NCI-H1436 (cell line): ENCODE measurements around the gene AMOTL1.

ENCODE experiments used
- DNase-seq: peaks from one replicate; lab custom pipeline; 2025; lab: John Stamatoyannopoulos, UW

AMOTL1 gene

DNA sequence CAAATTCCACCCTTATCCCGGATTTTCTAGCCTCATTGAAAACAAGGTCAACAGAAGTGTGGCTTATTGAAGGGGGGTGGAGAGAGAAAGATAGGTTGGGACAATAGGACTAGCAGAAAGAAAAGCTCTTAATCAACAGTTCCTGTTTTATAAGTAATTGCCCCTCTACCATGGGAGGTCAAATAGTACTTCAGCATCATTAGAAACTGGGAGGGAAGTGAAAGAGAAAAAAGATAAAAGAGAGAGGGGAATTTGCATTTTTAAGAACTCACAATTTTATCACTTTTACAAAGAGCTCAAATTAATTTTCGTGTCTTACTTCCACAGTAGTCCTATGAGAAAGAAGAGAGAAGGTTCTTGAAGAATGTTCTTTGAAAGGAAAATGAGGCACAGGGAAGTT is 89.2 kb downstream of the AMOTL1 start:
- DNase-seq: no peak

DNA sequence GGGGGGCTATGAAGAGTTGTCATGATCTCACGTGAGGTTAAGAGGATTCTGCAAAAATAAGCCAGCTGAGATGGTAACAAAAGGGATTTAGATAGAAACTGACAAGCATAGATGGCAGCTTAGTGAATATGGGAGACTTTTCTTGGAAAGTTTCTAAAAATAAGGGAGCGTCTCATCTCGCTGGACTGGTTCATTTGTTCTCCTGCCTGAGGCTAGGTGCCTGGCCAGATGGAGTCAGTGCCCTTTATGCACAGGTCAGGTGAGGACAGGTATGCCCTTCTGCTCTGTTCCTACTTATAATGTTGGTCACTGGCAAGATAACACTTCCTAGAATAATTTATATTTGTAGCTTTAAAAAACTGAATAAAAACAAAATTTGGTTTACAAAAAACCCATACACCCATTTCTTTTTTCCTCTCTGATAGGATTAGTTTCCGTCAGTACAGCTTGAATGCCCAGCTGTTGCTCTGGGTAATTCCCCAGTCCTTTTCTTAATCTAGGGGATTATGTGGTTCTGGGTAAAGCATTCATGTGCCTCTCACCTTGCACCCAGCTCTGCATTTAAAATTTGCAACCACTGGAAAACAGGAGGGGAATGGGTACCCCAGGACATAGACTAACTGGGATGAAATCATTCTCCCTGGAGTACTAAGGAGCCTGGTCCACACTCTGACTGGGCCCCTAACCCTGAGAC is 90.0 kb downstream of the AMOTL1 start:
- DNase-seq: no peak

DNA sequence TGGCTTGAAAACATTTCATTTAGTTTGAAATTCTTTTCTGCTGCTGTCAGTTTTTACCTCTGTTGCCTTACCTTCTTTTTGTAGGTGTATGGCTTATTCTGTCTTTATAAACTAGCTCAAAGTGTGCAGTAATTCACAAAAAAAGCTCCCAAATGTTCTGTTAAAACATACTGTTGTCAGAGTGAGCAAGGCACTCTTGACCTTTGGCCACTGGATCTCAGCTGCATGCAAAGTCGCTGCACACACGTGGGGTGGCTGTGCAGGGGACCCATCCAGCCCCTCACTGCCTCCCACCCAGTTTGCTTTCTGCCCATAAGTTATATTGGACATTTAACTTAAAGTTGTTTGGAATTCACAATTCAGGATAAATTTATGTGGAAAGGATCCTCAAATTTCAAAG is 92.2 kb downstream of the AMOTL1 start:
- DNase-seq: no peak

GRCh38 chr11:94861306-94861845 is 93.2 kb downstream of the AMOTL1 start:
- DNase-seq: no peak

- no peak for DNase-seq
Observed at GRCh38 chr11:94862926-94863880, 95.0 kb downstream of the AMOTL1 start.

DNA sequence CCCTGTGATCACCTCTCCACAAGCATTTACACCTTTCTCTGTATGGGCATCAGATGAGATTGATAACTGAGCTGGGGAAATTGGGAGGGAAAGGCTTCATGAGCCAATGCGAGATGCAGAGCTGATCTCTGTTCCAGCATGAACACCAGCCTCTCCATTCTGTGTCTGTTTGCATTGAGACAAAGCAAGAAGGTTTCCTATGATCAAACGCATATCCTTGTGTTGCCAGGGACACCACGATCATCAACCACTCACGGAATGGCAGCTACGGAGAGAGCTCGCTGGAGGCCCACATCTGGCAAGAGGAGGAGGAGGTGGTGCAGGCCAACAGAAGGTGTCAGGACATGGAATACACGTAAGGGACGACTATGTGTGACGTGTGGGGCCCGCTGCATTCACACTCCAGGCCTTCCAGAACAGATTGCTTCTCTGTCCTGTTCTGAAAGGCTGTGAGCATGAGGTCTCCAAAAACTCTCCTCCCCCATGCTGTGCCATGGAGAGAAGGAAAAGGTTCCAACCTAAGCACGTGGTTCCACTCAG is 96.4 kb downstream of the AMOTL1 start:
- no peak for DNase-seq

DNA sequence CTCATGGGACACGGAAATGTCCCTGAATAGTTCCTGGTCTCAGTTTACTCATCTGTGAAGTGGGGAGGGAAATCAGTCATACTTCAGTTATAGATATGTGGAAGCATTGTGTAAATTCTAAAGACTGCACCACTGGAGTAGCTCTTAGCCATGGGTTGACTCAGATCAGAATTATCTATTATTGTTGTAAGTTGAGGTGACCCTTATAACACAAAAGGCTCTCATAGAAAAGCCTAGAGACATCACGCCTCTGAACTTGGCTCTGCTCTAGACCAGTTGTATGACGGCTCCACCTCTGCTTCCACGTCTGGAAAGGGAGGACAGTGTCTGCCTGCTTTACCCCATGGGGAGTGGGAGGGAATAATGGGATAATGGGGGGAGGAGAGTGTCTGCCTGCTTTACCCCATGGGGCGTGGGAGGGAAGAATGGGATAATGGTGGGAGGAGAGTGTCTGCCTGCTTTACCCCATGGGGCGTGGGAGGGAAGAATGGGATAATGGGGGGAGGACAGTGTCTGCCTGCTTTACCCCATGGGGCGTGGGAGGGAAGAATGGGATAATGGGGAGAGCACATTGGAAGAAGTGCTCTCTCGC is 98.2 kb downstream of the AMOTL1 start:
- DNase-seq: no peak

DNA sequence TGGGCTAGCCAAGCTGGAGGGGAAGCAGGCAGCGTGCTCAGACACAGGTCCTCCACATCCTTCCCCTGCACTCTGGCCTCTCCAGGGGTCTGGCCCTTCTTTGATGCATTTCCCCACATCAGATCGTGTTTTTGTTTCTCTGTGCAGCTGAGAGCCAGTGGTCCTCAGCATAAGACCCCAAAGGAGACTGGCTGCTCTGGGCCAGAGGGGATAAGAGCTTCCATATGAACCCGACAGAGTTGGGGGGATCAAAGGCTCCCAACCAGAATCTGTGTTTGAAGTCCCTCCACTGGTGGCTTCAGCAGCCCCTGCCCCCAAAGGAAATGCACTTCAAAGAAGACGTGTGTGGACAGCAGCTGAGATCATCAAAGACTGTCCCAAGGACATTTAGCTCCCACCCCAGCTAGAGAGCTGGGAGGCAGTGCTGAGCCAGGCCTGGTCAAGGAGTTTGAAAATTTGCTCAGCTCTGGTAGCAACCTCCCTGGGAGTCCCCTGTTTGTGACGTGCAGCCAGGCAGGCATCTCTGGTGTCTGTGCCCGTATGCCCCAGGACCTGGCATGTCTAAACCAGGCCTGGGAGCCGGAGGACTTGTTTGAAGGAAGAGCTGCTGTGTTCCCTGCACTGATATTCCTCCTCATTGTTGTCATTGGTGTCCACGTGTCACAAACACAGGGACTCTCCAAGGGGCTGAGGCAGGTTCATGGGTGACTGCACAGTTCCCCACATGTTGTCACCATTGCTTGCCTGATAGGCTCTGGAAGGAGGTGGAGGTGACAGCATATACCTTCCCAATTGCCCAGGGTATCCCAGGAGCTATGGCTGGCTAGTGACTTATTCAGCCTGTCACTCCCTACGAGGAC is 99.0 kb downstream of the AMOTL1 start:
- DNase-seq: no peak

DNA sequence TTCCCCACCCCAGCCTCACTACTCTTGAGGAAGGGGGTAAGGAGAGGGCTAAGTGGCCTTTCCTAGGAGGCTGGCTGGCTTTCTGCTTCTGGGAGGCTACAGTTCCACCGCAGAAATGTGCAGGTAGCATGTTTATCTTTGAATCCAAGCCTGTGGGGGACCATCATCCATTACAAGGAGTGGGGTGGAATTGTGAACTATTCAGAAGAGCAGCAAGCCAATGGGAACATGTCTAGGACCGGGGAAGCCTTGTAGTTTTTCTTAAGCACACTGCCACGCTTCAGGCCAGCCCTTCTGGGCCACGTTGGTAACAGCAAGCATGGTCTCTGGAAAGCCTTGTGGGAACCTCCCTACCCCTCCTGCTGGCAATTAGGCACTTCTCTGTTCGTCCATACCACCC is 100.3 kb downstream of the AMOTL1 start:
- DNase-seq: no peak

- no peak for DNase-seq
Observed at GRCh38 chr11:94869186-94869585, 101.0 kb downstream of the AMOTL1 start.

GRCh38 chr11:94870422-94870821 is 102.3 kb downstream of the AMOTL1 start:
- no peak for DNase-seq

GRCh38 chr11:94871491-94872185 is 103.5 kb downstream of the AMOTL1 start:
- DNase-seq: no peak

DNA sequence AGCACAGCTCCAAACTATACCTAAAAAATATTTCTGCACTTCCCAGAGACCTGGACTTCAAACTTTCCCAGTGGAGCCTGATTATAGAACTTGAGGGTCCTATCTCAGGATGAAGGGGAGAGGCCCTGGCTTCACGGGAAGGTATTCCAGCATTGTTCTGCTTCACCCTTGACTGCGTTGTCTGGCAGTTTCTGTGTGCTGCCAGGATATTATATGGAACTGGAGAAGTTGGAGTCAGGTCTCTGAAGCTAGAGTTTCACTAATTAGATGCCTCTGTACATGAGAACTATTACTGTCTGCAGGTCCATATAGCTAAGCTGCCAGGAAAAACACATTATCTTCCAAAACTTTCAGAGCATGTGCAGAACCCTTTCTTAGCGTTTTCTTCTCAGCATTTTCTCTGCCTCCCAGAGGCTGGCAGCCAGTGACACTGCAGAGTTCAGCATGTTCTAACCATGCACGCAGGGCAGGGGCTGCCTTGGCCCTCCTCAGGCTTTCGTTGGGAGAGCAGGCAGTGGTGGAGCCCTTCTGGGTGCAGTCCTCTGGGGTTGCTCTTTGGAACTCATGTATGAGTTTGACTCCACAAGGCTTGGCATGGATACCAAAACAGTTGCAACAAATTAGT is 105.9 kb downstream of the AMOTL1 start:
- DNase-seq: no peak

GRCh38 chr11:94876222-94876621 is 108.1 kb downstream of the AMOTL1 start:
- DNase-seq: no peak

DNA sequence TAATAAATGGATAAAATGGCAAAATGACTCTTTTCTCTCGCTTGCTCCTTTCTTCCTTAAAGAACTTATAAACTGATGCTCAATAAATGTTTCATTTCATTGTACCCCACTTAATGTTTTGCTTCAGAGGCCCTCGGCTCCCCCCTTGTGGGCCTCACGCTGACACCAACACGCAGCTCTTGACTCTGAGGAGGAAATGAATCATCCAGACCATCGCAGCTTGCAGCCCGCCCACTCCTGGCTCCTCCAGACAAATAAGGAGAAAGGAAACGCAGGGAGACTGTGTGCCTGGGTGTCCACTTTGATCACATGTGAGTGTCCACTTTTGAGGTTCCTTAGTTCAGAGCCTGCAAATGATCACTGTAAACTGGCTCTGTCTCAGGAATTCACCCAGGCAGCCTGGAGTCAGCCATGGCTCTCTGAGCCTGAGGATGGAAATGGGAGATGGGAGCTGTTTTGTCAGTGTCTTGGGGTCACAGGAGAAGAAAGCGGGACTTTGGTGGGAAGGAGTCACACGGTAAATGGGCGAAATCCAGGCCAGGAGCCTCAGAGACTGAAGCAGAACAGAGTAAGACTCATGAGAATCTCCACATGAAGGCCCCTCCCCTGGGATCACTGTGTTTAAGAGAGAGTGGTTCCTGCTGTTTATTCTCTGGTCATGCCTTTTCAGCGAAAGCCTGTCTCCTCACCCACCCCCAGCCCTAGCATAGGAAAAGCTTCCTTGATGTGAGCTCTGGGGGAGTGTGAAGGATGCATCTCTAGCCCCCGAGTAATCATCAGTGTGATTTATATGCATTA is 108.7 kb downstream of the AMOTL1 start:
- no peak for DNase-seq

- no peak for DNase-seq
Observed at GRCh38 chr11:94877443-94878200, 109.5 kb downstream of the AMOTL1 start.

GRCh38 chr11:94879006-94879405 is 110.8 kb downstream of the AMOTL1 start:
- no peak for DNase-seq

DNA sequence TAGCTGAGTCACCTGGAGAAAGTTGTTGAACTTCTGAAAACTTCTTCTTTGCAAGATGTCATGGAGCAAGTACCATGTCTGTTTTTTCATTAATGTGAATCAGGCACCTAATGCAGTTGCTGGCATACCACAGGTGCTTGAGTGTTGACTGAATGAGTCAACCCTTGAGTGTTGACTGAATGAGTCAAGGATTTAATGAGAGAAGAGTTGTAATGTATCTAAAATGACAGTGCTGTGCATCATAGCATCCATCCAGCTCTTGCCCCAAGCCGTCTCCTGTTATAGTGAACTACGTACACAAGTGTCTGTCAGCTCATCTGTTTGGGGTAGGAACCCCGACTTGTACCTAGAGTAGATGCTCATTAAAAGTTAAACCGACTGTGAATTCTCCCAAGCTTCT is 112.1 kb downstream of the AMOTL1 start:
- no peak for DNase-seq

DNA sequence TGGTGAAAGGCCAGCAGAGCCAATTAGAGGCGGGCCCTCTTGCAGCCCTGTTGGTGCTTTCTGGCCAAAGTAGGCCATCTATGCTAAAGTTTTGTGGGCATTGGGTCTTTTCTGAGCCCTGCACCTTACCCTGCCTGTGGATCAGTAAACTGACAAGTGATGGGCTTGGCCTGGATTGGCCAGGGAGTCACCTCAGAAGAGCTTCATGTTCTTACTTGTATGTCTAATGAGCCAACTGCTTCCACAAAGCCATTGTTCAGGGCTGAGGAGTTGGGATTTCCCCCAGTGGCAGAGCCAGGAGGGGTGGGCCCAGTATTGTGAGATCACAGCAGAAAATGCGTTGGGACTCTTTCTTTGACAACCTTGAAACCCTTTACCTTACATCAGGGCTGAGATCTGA is 114.8 kb downstream of the AMOTL1 start:
- DNase-seq: no peak
